WI38 (cell line): Measurements from ENCODE around the gene QARS1.

ENCODE experiments used
- H3K4me3 ChIP-seq: 2 replicates; pipeline ENCODE4 v1.5.1; 2011; ENCODE audit warnings: low read depth, mild to moderate bottlenecking, control low read depth, low read length
- CTCF ChIP-seq: IDR thresholded peaks from 2 replicates; pipeline ENCODE4 v1.5.1; 2012; ENCODE audit warnings: low read depth, mild to moderate bottlenecking, control low read depth, low read length

Gene QARS1

GRCh38 chr3:49104427-49105291, at the start of gene QARS1:
TSS of gene QARS1 (minus strand) at chr3:49104757. CDS start at chr3:49104733, 24 bp downstream.
- no peak for TF ChIP-seq CTCF
- peak within 1 kb of the TSS; percentile 80 for H3K4me3 ChIP-seq

GRCh38 chr3:49153349-49153912, 48.9 kb upstream of the QARS1 start:
- no peak for TF ChIP-seq CTCF
- no peak overlapping the region for H3K4me3 ChIP-seq

GRCh38 chr3:49151610-49152009, 47.1 kb upstream of the QARS1 start:
- H3K4me3 ChIP-seq: no peak overlapping the region
- no peak for TF ChIP-seq CTCF

- no peak for TF ChIP-seq CTCF
- H3K4me3 ChIP-seq: no peak overlapping the region
Observed at GRCh38 chr3:49148159-49148558, 43.6 kb upstream of the QARS1 start.

- no peak overlapping the region for H3K4me3 ChIP-seq
- no peak for TF ChIP-seq CTCF
Observed at GRCh38 chr3:49140080-49140479, 35.5 kb upstream of the QARS1 start.

- no peak for TF ChIP-seq CTCF
Observed at GRCh38 chr3:49135499-49135898, 30.9 kb upstream of the QARS1 start.

GRCh38 chr3:49134471-49135265, 30.1 kb upstream of the QARS1 start:
- no peak for TF ChIP-seq CTCF
- H3K4me3 ChIP-seq: no peak overlapping the region

More at GRCh38 chr3:49135499-49135898, 30.9 kb upstream of the QARS1 start:
- no peak overlapping the region for H3K4me3 ChIP-seq
